ENCODE results near the gene AK4. TPM values are rescaled to one million over a fixed set of nuclear protein-coding genes. Genes with fewer than 3 reads are reported as not detected.

AK4 gene
- total and polyA plus RNA-seq, 2 of the 4 experiments (the other 2 are of a cell fraction), result 12.4 to 30.3 TPM

- Histone ChIP-seq H2BK120ac (ENCODE audit: low read depth, low read length) (no peak overlapping the region), H3K79me1 (ENCODE audit: low read depth in 1 of 2, low read length in 2 of 2) (no peaks in the 10 kb centered on the region), H3K4me1 (ENCODE audit: control insufficient read depth, insufficient read depth, low read length) (no peaks in the 10 kb centered on the region; the same call in 1 of the 2 replicates), H3K14ac (replicated peaks; ENCODE audit: low read depth, low read length) (no peak overlapping the region), H3K9me3 (ENCODE audit: control insufficient read depth, insufficient read depth, low read length) (no peaks in the 10 kb centered on the region), H3K27me3 (ENCODE audit: control insufficient read depth, insufficient read depth, low read length) (peaks cover 21% of the 10 kb centered on the region), H3K4ac (ENCODE audit: low read depth, low read length) (no peak overlapping the region), H3K27ac (ENCODE audit: insufficient read depth, low read length) (no peak overlapping the region), H2BK20ac (ENCODE audit: low read depth, low read length) (no peak overlapping the region), H2BK5ac (ENCODE audit: low read depth, low read length, poor library complexity, severe bottlenecking) (no peak overlapping the region), H3K23ac (ENCODE audit: low read depth, low read length) (no peak overlapping the region), H4K20me1 (ENCODE audit: insufficient read depth, low read length) (no peaks in the 10 kb centered on the region), H2AFZ (replicated peaks; ENCODE audit: low read length, poor library complexity) (peak overlapping the region; percentile 89), H3K4me3 (ENCODE audit: insufficient read depth, low read depth, low read length) (peak overlapping the region; percentile 55), H3K56ac (ENCODE audit: extremely low read depth, insufficient read depth, low read length) (no peak overlapping the region), H3K18ac (ENCODE audit: low read depth, low read length) (no peak overlapping the region), H3K4me2 (ENCODE audit: low read depth, low read length) (peak overlapping the region; percentile 78), H4K5ac (ENCODE audit: low read depth, low read length) (no peak overlapping the region), H2AK5ac (ENCODE audit: low read depth, low read length) (no peak overlapping the region), H4K8ac (ENCODE audit: low read depth in 2 of 2, low read length in 2 of 2) (no peak overlapping the region), H3K9me1 (ENCODE audit: insufficient read depth, low read length) (no peaks in the 10 kb centered on the region; the same call in 1 of the 2 replicates), H3K36me3 (ENCODE audit: control insufficient read depth, insufficient read depth, low read length) (no peaks in the 10 kb centered on the region), H2BK15ac (ENCODE audit: low read depth, low read length) (no peak overlapping the region), H2AK9ac (replicated peaks; ENCODE audit: low read depth, low read length, poor library complexity) (peak overlapping the region; percentile 52), H4K91ac (ENCODE audit: insufficient read depth, low read depth, low read length) (no peak overlapping the region), H3K9ac (ENCODE audit: low read depth, low read length) (no peak overlapping the region)
- ATAC-seq (ENCODE audit: low read depth) (peak; percentile 99), DNase-seq (peak; percentile 30)
- TF ChIP-seq CTCF (conservative IDR thresholded peaks at IDR 0.05; ENCODE audit: low read depth, low read length) (no peak), MXI1 (IDR thresholded peaks at IDR 0.05; ENCODE audit: borderline replicate concordance, low read depth, low read length) (peak; percentile 15; the same call in 1 of the 2 replicates), CEBPB (IDR thresholded peaks at IDR 0.05; ENCODE audit: low read depth, low read length) (no peak)
- in situ Hi-C loops (cut with MboI; ENCODE audit: low sequenced_read_pairs) (no loop called here), dilution Hi-C loops (cut with HindIII; ENCODE audit: low sequenced_read_pairs, unreplicated experiment) (no loop called here), intact Hi-C loops (cut with micrococcal nuclease) (loop anchor here (5.0 kb wide), 1 partner anchor 168 kb away; the partner anchor contains the start of genes LEPR and LEPROT)
- POLR2A ChIA-PET (ENCODE audit: unreplicated experiment), result no interaction called here
- WGBS, 2 experiments (ENCODE audit: extremely low coverage in 2 of 2, insufficient read length in 1 of 2), result 1% methylated on average over 32 of the region's 88 CpGs; no CpG with 5 or more reads in 1 of the 2 experiments
- no TSS peak for BruUV-seq (replicated peaks)
- CTCF ChIA-PET, result interaction anchor here (0.5 to 1.7 kb wide), 4 partner anchors 18 to 1552 kb away, joined by 3 to 7 read pairs (median 4); no protein-coding TSS in a partner anchor
Measured at GRCh38 chr1:65254320-65255034, 106.5 kb downstream of the AK4 start.

Data from IMR-90 (cell line).